GM12878 (cell line): ENCODE measurements around the gene PRMT7.

Experiments used
- ATF3 ChIP-seq: IDR thresholded peaks from 2 replicates; pipeline ENCODE4 v1.6.1; 2011; ENCODE audit warnings: low read depth, mild to moderate bottlenecking, low read length, moderate library complexity, borderline replicate concordance; ENCODE audit errors: extremely low read depth
- CEBPB ChIP-seq, 2 experiments: fragments of 150-350 bp in 1 of 2; IDR thresholded peaks; 2 replicates each; pipeline ENCODE4 v1.6.1; 2012 to 2014; ENCODE audit warnings: low read depth in 2 of 2, low read length in 2 of 2, borderline replicate concordance in 1 of 2, inconsistent platforms in 1 of 2
- CTCF ChIP-seq, 3 experiments: IDR thresholded peaks in 2 of 3; conservative IDR thresholded peaks in 1 of 3; 2 replicates each; pipeline ENCODE4 v1.5.1; 2011; ENCODE audit warnings: low read depth in 3 of 3, low read length in 3 of 3, mild to moderate bottlenecking in 3 of 3, control low read depth in 2 of 3, moderate library complexity in 2 of 3, inconsistent platforms in 1 of 3, mixed read lengths in 1 of 3; ENCODE audit not compliant: control insufficient read depth in 2 of 3, insufficient read depth in 1 of 3; ENCODE audit errors: extremely low read depth in 1 of 3
- MAX ChIP-seq: IDR thresholded peaks from 2 replicates; pipeline ENCODE4 v1.6.1; 2012; ENCODE audit warnings: low read depth, low read length, improper control_type of control experiment
- MXI1 ChIP-seq: fragments of 150-350 bp; IDR thresholded peaks from 2 replicates; pipeline ENCODE4 v1.6.1; 2011; ENCODE audit warnings: low read depth, mild to moderate bottlenecking, inconsistent platforms, low read length, improper control_type of control experiment
- POLR2A ChIP-seq: IDR thresholded peaks from 2 replicates; pipeline ENCODE4 v1.6.1; 2011; ENCODE audit warnings: low read depth, mild to moderate bottlenecking, low read length

GRCh38 chr16:68284847-68285246 lies 26.0 kb upstream of the PRMT7 start:
- TF ChIP-seq CTCF (IDR thresholded peaks at IDR 0.05 in 2 of 3, conservative IDR thresholded peaks at IDR 0.05 in 1 of 3; ENCODE audit: control insufficient read depth in 2 of 3, extremely low read depth in 1 of 3, insufficient read depth in 1 of 3, low read depth in 3 of 3, low read length in 3 of 3) (no peak), MAX (no peak), POLR2A (0 out of 2 replicates have a peak, but pooled peaks have one; percentile 15), MXI1 (peak; percentile 71; the same call in 1 of the 2 replicates), CEBPB (IDR thresholded peaks at IDR 0.05; ENCODE audit: borderline replicate concordance in 1 of 2, low read depth in 2 of 2, low read length in 2 of 2) (no peak), ATF3 (no peak)
